Fibroblast of mammary gland (primary cell): ENCODE measurements around the gene TRPM7.
"Not testable (repeated sequence)": the region's sequence is repeated elsewhere in the genome, so short reads cannot be mapped to it uniquely, and the experiment has no call there.

Source experiments
- DNase-seq: peaks from one replicate; pipeline ENCODE4 v3.0.0-alpha.2; 2010; ENCODE audit warnings: low read depth
- H3K4me3 ChIP-seq: 2 replicates; pipeline ENCODE4 v1.5.1; 2011; ENCODE audit warnings: low read depth, mild to moderate bottlenecking, low read length, moderate library complexity; ENCODE audit not compliant: control insufficient read depth
- CTCF ChIP-seq: conservative IDR thresholded peaks from 2 replicates; pipeline ENCODE4 v1.5.1; 2011; ENCODE audit warnings: low read depth, low read length, inconsistent platforms; ENCODE audit not compliant: control insufficient read depth, insufficient read depth

TRPM7 gene

GRCh38 chr15:50628421-50628820 lies 58.2 kb downstream of the TRPM7 start:
- no peak for DNase-seq
- TF ChIP-seq CTCF, result no peak
- no peak overlapping the region for H3K4me3 ChIP-seq

DNA sequence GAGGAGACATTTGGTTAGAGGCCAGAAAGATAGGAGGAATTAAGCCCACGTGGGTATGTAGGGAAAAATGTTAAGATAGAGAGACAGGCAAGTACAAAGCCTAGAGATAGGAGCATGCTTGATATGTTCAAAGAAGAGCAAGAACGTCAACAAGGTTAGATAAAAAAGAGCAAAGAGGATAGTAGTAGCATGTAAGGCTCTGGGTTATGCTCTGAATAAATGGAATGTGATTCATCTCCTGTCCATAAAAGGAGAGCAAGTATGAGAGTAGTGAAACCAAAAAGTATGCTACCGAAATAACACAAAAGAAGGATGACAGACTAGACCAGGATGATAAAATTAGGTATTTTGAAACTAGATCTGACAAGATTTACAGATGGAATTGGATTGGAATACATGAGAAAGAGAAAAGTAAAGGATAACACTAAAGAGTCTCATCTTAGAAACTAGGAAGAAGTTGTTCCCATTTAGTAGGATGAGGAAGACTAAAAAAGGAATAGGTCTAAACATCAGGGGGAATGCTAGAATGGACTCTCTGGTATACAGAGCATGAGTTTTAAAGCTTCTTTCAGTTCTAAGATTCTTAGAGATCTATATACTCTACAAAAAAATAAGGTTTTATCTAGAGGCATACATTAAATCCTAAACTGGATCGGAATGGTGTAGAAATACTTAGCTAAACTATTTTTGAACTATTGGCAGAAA lies 59.1 kb downstream of the TRPM7 start:
- no peak for TF ChIP-seq CTCF
- DNase-seq, result peak; percentile 15
- no peak overlapping the region for H3K4me3 ChIP-seq

DNA sequence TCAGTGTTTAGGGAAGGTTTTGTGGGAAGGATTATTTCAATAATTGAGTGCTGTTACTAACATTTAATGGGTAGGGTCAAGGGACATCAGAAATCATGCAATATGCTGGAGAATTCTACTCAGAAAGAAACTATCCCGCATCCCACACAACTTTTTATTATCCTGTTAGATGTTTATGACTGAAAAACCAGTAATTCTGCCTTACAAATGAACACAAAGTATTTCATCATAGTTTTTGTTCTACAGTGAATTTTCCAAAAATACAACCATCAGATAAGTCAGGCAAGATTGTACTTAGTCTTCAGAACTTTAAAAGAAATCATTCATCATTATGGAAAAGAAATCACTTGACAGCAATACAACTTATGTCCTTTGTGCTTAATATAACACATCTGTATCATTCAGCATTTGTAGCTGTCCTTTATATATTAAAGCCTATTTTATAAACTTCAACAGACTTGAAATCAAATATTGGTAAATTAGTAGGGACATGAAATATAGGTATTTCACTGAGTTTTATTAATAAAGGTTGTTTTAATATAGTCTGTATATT lies 61.9 kb downstream of the TRPM7 start:
- H3K4me3 ChIP-seq, result no peak overlapping the region
- TF ChIP-seq CTCF, result no peak

DNA sequence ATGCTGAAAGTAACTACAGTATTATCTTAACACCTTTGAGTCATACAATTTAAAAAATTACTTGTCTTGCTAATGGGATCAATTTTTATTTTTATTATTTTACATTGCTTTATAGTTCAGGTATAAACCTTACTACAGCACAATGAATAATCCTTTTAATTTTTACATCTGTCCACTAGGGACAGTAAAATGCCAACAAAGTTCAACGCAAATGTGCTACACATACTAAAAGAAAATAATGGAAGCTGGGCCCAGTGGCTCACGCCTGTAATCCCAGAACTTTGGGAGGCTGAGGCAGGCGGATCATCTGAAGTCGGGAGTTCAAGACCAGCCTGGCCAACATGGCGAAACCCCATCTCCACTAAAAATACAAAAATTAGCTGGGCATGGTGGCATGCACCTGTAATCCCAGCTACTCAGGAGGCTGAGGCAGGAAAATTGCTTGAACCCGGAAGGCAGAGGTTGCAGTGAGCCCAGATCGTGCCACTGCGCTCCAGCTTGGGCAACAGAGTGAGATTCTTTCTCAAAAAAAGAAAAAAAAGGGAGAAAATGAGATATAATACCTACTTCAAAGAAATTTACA lies 64.1 kb downstream of the TRPM7 start:
- peak; percentile 24 for DNase-seq
- H3K4me3 ChIP-seq, result not testable (repeated sequence)
- peak; percentile 34 for TF ChIP-seq CTCF

More for the DNA sequence above, 61.9 kb downstream of the TRPM7 start:
- no peak for DNase-seq

GRCh38 chr15:50616960-50617359 lies 69.6 kb downstream of the TRPM7 start:
- not testable (repeated sequence) for H3K4me3 ChIP-seq, DNase-seq

- not testable (repeated sequence) for DNase-seq, H3K4me3 ChIP-seq
Observed at GRCh38 chr15:50616554-50616953, 70.0 kb downstream of the TRPM7 start.

DNA sequence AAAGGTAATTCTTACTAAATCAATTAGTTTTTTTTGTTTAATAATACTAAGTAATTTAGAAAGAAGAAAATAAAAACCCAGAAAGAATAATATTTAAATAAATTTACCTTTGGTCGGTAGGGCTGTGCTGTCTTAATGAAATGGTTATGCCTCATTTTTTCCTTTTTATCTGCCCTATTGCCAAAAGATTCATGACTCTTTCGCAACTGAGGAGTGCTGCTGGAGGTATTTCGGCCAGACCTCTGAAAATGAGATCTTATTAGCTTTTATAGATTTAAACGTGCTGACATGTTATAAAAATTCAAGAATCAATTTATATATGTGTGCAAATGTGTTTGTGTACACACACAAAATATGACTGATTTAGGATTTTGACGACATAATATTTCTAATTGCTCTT lies 73.0 kb downstream of the TRPM7 start:
- H3K4me3 ChIP-seq, result no peak overlapping the region
- no peak for TF ChIP-seq CTCF
- DNase-seq, result peak; percentile 4
